HEK293 (cell line): ENCODE results near the gene MYLK3.
A peak's percentile ranks its signal among the peaks of the same experiment; 100 is the strongest.

ENCODE experiments used
- CTCF ChIA-PET: fragments of 350-600 bp; formaldehyde crosslinking; extraction: SDS; loops from one replicate; lab custom pipeline; 2021; ENCODE audit warnings: antibody characterized with exemption; lab: Yijun Ruan, JAX
- POLR2A ChIA-PET: fragments of 300-600 bp; formaldehyde crosslinking; extraction: SDS; loops from one replicate; lab custom pipeline; 2020; ENCODE audit warnings: antibody characterized with exemption, inconsistent platforms; lab: Yijun Ruan, JAX
- H3K27ac ChIP-seq: fragments of 200-500 bp; sonication (Bioruptor generic); 2 replicates; pipeline ENCODE4 v1.5.1; 2014; ENCODE audit warnings: low read depth, low read length, control low read depth, inconsistent platforms; ENCODE audit errors: extremely low read depth
- H3K36me3 ChIP-seq, 2 experiments: fragments of 200-500 bp in 1 of 2; sonication (Bioruptor generic) in 1 of 2; 1 replicate in 1 of 2; 2 replicates in 1 of 2; pipeline ENCODE4 v1.5.1; 2014 to 2017; ENCODE audit warnings: inconsistent platforms in 2 of 2, low read length in 2 of 2; ENCODE audit not compliant: control insufficient read depth in 2 of 2, insufficient read depth in 1 of 2
- H3K4me1 ChIP-seq: fragments of 200-500 bp; sonication (Bioruptor generic); 2 replicates; pipeline ENCODE4 v1.5.1; 2014; ENCODE audit warnings: mild to moderate bottlenecking, low read length, inconsistent platforms; ENCODE audit not compliant: control insufficient read depth, insufficient read depth
- H3K4me3 ChIP-seq: 2 replicates; pipeline ENCODE4 v1.5.1; 2011; ENCODE audit warnings: low read depth, mild to moderate bottlenecking, control low read depth, low read length, moderate library complexity
- H3K9me3 ChIP-seq: fragments of 200-500 bp; sonication (Bioruptor generic); 2 replicates; pipeline ENCODE4 v1.5.1; 2014; ENCODE audit warnings: low read depth, low read length, inconsistent platforms; ENCODE audit not compliant: control insufficient read depth, insufficient read depth
- HOXA7 ChIP-seq: sonication (generic); formaldehyde crosslinking; IDR thresholded peaks from 2 replicates; pipeline ENCODE4 v1.8.1; 2022; ENCODE audit warnings: missing genetic modification reagents, borderline replicate concordance
- KLF10 ChIP-seq: fragments of 450-650 bp; IDR thresholded peaks from 2 replicates; pipeline ENCODE4 v1.5.1; 2018; ENCODE audit warnings: missing biosample characterization, mild to moderate bottlenecking, missing genetic modification characterization
- KLF9 ChIP-seq: fragments of 450-650 bp; formaldehyde crosslinking; IDR thresholded peaks from 2 replicates; pipeline ENCODE4 v1.5.1; 2016; ENCODE audit warnings: missing biosample characterization, missing genetic modification characterization, low read depth
- SCRT1 ChIP-seq: fragments of 450-650 bp; formaldehyde crosslinking; IDR thresholded peaks from 2 replicates; pipeline ENCODE4 v1.5.1; 2016; ENCODE audit warnings: missing biosample characterization, missing genetic modification characterization, borderline replicate concordance
- SCRT2 ChIP-seq: fragments of 450-650 bp; formaldehyde crosslinking; IDR thresholded peaks from 2 replicates; pipeline ENCODE4 v1.5.1; 2016; ENCODE audit warnings: missing biosample characterization, missing genetic modification characterization
- ZBTB26 ChIP-seq: fragments of 450-650 bp; formaldehyde crosslinking; optimal IDR thresholded peaks from 2 replicates; pipeline ENCODE3; 2016; ENCODE audit warnings: missing biosample characterization, mild to moderate bottlenecking, missing genetic modification characterization
- ZBTB8A ChIP-seq: fragments of 450-650 bp; formaldehyde crosslinking; IDR thresholded peaks from 2 replicates; pipeline ENCODE4 v1.5.1; 2016; ENCODE audit warnings: missing biosample characterization, missing genetic modification characterization
- ZFP69B ChIP-seq: fragments of 450-650 bp; formaldehyde crosslinking; IDR thresholded peaks from 2 replicates; pipeline ENCODE4 v1.5.1; 2016; ENCODE audit warnings: missing biosample characterization, missing genetic modification characterization
- ZNF19 ChIP-seq: fragments of 450-650 bp; formaldehyde crosslinking; IDR thresholded peaks from 2 replicates; pipeline ENCODE4; 2016; ENCODE audit warnings: missing biosample characterization, missing genetic modification characterization, low read depth
- ZNF248 ChIP-seq: fragments of 450-650 bp; formaldehyde crosslinking; IDR thresholded peaks from 2 replicates; pipeline ENCODE4 v1.5.1; 2017; ENCODE audit warnings: missing biosample characterization, missing genetic modification characterization
- ZNF366 ChIP-seq: fragments of 450-650 bp; formaldehyde crosslinking; conservative IDR thresholded peaks from 2 replicates; pipeline ENCODE4 v1.5.1; 2016; ENCODE audit warnings: missing biosample characterization, missing genetic modification characterization
- ZNF433 ChIP-seq: fragments of 450-650 bp; formaldehyde crosslinking; IDR thresholded peaks from 2 replicates; pipeline ENCODE4 v1.5.1; 2016; ENCODE audit warnings: missing biosample characterization, missing genetic modification characterization, low read depth
- ZNF501 ChIP-seq: fragments of 450-650 bp; formaldehyde crosslinking; IDR thresholded peaks from 2 replicates; pipeline ENCODE4 v1.5.1; 2016; ENCODE audit warnings: missing biosample characterization, missing genetic modification characterization
- ZNF571 ChIP-seq: fragments of 450-650 bp; formaldehyde crosslinking; IDR thresholded peaks from 2 replicates; pipeline ENCODE4 v1.5.0; 2017; ENCODE audit warnings: missing biosample characterization, missing genetic modification characterization
- ZSCAN18 ChIP-seq: fragments of 450-650 bp; formaldehyde crosslinking; IDR thresholded peaks from 2 replicates; pipeline ENCODE4 v1.5.1; 2016; ENCODE audit warnings: missing biosample characterization, missing genetic modification characterization
- TF ChIP-seq, protein P1 (sequence below): fragments of 450-650 bp; formaldehyde crosslinking; IDR thresholded peaks from 2 replicates; pipeline ENCODE4 v1.5.1; 2017; ENCODE audit warnings: missing biosample characterization, missing genetic modification characterization
- TF ChIP-seq, protein P2 (sequence below): fragments of 450-650 bp; formaldehyde crosslinking; IDR thresholded peaks from 2 replicates; pipeline ENCODE4 v1.5.1; 2017; ENCODE audit warnings: missing biosample characterization, missing genetic modification characterization
- TF ChIP-seq, protein P3 (sequence below): fragments of 450-650 bp; formaldehyde crosslinking; IDR thresholded peaks from 2 replicates; pipeline ENCODE4 v1.5.1; 2016; ENCODE audit warnings: missing biosample characterization, missing genetic modification characterization

Gene MYLK3

GRCh38 chr16:46765050-46765449 lies 16.9 kb upstream of the MYLK3 start (continued):
- no peak for TF ChIP-seq ZBTB26 (tag by site-specific recombination)

DNA sequence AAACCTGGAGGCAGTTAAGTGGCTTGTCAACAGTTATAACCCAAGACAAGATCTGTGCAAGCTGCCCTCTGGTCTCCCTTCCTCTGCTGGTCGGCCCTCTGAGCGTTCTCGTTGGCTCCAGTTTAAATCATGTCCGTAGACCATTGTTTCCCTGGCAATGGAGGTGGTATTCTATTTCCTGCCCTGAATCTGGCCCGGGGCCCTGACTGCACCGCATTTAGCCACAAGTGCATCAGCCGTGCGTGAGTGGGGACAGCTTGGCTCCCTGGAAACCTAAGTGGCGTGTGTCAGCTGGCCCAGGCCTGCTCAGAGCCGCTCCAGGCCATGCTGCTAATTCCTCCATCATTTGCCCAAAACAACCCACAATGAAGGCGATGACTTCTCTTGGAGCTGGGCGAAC lies 15.0 kb upstream of the MYLK3 start:
- H3K9me3 ChIP-seq, result no peaks in the 10 kb centered on the region
- TF ChIP-seq, protein P1, sequence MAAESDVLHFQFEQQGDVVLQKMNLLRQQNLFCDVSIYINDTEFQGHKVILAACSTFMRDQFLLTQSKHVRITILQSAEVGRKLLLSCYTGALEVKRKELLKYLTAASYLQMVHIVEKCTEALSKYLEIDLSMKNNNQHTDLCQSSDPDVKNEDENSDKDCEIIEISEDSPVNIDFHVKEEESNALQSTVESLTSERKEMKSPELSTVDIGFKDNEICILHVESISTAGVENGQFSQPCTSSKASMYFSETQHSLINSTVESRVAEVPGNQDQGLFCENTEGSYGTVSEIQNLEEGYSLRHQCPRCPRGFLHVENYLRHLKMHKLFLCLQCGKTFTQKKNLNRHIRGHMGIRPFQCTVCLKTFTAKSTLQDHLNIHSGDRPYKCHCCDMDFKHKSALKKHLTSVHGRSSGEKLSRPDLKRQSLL (tag by site-specific recombination), result no peak
- no peak for TF ChIP-seq KLF10 (tag by site-specific recombination)
- TF ChIP-seq, protein P2, sequence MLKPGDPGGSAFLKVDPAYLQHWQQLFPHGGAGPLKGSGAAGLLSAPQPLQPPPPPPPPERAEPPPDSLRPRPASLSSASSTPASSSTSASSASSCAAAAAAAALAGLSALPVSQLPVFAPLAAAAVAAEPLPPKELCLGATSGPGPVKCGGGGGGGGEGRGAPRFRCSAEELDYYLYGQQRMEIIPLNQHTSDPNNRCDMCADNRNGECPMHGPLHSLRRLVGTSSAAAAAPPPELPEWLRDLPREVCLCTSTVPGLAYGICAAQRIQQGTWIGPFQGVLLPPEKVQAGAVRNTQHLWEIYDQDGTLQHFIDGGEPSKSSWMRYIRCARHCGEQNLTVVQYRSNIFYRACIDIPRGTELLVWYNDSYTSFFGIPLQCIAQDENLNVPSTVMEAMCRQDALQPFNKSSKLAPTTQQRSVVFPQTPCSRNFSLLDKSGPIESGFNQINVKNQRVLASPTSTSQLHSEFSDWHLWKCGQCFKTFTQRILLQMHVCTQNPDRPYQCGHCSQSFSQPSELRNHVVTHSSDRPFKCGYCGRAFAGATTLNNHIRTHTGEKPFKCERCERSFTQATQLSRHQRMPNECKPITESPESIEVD (tag by site-specific recombination), result no peak
- no peak for TF ChIP-seq KLF9
- no peak for TF ChIP-seq ZBTB8A (tag by site-specific recombination)
- TF ChIP-seq ZNF571, result no peak
- no peak for TF ChIP-seq ZNF501 (tag by site-specific recombination)
- no peak for TF ChIP-seq ZNF19
- no peak for TF ChIP-seq HOXA7 (CRISPR knock-in tag)
- no peak for TF ChIP-seq ZSCAN18
- TF ChIP-seq ZNF433 (tag by site-specific recombination), result no peak
- no peak for TF ChIP-seq ZFP69B (tag by site-specific recombination)
- no peak for TF ChIP-seq ZNF248 (tag by site-specific recombination)
- TF ChIP-seq ZNF366 (tag by site-specific recombination), result no peak
- no peaks in the 10 kb centered on the region for H3K4me1 ChIP-seq
- ChIA-PET POLR2A (no interaction called here), CTCF (interaction anchor here (0.5 kb wide), 1 partner anchor 20 kb away, joined by 6 read pairs; no protein-coding TSS in a partner anchor)
- H3K27ac ChIP-seq, result no peak overlapping the region
- H3K36me3 ChIP-seq, result no peaks in the 10 kb centered on the region; a peak in 1 of 3 replicates
- no peak overlapping the region for H3K4me3 ChIP-seq

- no peak overlapping the region for H3K4me3 ChIP-seq
- TF ChIP-seq, protein P3, sequence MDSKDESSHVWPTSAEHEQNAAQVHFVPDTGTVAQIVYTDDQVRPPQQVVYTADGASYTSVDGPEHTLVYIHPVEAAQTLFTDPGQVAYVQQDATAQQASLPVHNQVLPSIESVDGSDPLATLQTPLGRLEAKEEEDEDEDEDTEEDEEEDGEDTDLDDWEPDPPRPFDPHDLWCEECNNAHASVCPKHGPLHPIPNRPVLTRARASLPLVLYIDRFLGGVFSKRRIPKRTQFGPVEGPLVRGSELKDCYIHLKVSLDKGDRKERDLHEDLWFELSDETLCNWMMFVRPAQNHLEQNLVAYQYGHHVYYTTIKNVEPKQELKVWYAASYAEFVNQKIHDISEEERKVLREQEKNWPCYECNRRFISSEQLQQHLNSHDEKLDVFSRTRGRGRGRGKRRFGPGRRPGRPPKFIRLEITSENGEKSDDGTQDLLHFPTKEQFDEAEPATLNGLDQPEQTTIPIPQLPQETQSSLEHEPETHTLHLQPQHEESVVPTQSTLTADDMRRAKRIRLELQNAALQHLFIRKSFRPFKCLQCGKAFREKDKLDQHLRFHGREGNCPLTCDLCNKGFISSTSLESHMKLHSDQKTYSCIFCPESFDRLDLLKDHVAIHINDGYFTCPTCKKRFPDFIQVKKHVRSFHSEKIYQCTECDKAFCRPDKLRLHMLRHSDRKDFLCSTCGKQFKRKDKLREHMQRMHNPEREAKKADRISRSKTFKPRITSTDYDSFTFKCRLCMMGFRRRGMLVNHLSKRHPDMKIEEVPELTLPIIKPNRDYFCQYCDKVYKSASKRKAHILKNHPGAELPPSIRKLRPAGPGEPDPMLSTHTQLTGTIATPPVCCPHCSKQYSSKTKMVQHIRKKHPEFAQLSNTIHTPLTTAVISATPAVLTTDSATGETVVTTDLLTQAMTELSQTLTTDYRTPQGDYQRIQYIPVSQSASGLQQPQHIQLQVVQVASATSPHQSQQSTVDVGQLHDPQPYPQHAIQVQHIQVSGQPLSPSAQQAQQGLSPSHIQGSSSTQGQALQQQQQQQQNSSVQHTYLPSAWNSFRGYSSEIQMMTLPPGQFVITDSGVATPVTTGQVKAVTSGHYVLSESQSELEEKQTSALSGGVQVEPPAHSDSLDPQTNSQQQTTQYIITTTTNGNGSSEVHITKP (tag by site-specific recombination), result no peak
- TF ChIP-seq SCRT1 (peak; percentile 86; the same call in 1 of the 2 replicates), SCRT2 (peak; percentile 93)
- TF ChIP-seq, all 188 proteins: peak for 2
- ChIA-PET CTCF (no interaction called here), POLR2A (no interaction called here)
- H3K9me3 ChIP-seq, result no peaks in the 10 kb centered on the region
- no peak overlapping the region for H3K27ac ChIP-seq
- H3K4me1 ChIP-seq, result 0 out of 2 replicates have a peak, but pooled peaks cover under 1% of the 10 kb centered on the region
- no peaks in the 10 kb centered on the region; a peak in 1 of 3 replicates for H3K36me3 ChIP-seq
These were observed 14.4 kb upstream of the MYLK3 start for GRCh38 chr16:46762583-46762982.
